ENCODE measurements around the gene CHRNB4. TPM values are rescaled to one million over a fixed set of nuclear protein-coding genes. Genes with fewer than 3 reads are reported as not detected.
"Not testable (repeated sequence)": the region's sequence is repeated elsewhere in the genome, so short reads cannot be mapped to it uniquely, and the experiment has no call there.

Gene CHRNB4
- total RNA-seq, 4 donors from 2014 or later, result 0.27 to 0.32 TPM; not detected in 2

DNA sequence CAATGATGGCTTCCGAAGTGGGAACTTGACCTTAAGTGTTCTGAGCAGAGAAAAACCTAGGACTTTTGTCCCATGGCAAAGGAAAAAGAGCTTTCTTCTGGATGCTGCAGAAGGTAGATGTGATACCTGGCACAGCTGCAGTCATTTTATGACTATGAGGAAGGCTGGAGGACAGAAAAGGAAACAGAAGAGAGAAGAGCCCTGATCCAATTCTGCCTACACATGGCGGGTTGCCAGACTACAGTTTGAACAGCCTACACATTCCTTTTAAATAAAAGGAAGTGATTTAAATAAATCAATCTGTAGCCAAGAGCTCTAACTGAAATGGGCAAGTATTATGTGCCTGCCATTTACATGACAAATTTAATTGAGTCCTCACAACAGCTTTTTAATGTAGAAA lies 43.6 kb upstream of the CHRNB4 start:
- in situ Hi-C loops (cut with MboI; ENCODE audit: low pct_ligation_motif_present in 1 of 4, low pct_unique_long_range_greater_than_20kb in 1 of 4, low sequenced_read_pairs in 3 of 4), result no loop called here
- H3K4me1 ChIP-seq, result peaks cover 0 to 5% (median 0%) of the 10 kb centered on the region in 4 donors
- 78 to 85% methylated on average over 1 to 2 of the region's 2 CpGs for WGBS, 2 donors (ENCODE audit: low coverage in 1 of 2)
- H3K9me3 ChIP-seq, result no peaks in the 10 kb centered on the region
- intact Hi-C loops (cut with DNase I; ENCODE audit: low total_unique reads), result no loop called here
- no peaks in the 10 kb centered on the region for H3K36me3 ChIP-seq
- no peak overlapping the region for H3K27ac ChIP-seq
- no peaks in the 10 kb centered on the region for H3K27me3 ChIP-seq
- no peak for DNase-seq
- H3K4me3 ChIP-seq, result no peak overlapping the region
- TF ChIP-seq POLR2AphosphoS5 (IDR thresholded peaks at IDR 0.05) (no peak), POLR2A (IDR thresholded peaks at IDR 0.05) (no peak), EP300 (IDR thresholded peaks at IDR 0.05; ENCODE audit: low read depth) (no peak)
- TF ChIP-seq, protein P1, sequence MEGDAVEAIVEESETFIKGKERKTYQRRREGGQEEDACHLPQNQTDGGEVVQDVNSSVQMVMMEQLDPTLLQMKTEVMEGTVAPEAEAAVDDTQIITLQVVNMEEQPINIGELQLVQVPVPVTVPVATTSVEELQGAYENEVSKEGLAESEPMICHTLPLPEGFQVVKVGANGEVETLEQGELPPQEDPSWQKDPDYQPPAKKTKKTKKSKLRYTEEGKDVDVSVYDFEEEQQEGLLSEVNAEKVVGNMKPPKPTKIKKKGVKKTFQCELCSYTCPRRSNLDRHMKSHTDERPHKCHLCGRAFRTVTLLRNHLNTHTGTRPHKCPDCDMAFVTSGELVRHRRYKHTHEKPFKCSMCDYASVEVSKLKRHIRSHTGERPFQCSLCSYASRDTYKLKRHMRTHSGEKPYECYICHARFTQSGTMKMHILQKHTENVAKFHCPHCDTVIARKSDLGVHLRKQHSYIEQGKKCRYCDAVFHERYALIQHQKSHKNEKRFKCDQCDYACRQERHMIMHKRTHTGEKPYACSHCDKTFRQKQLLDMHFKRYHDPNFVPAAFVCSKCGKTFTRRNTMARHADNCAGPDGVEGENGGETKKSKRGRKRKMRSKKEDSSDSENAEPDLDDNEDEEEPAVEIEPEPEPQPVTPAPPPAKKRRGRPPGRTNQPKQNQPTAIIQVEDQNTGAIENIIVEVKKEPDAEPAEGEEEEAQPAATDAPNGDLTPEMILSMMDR (IDR thresholded peaks at IDR 0.05), result no peak

DNA sequence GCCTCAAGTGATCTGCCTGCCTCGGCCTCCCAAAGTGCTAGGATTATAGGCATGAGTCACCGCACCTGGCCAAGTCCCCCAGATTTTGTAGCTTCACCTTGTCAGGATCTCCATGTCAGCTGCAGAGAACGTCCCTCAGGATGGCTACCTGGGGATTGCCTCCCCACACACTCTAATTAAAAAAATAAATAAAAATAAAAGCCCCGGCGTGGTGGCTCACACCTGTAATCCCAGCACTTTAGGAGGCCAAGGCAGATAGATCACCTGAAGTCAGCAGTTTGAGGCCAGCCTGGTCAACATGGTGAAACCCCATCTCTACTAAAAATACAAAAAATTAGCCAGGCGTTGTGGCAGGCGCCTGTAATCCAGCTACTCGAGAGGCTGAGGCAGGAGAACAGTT lies 42.6 kb upstream of the CHRNB4 start:
- H3K27ac ChIP-seq; H3K4me1 ChIP-seq; DNase-seq; H3K4me3 ChIP-seq; intact Hi-C loops (cut with DNase I; ENCODE audit: low total_unique reads); H3K36me3 ChIP-seq; in situ Hi-C loops (cut with MboI; ENCODE audit: low pct_ligation_motif_present in 1 of 4, low pct_unique_long_range_greater_than_20kb in 1 of 4, low sequenced_read_pairs in 3 of 4); H3K27me3 ChIP-seq; H3K9me3 ChIP-seq: not testable (repeated sequence)
- 90 to 93% methylated on average over 5 to 8 of the region's 8 CpGs for WGBS, 2 donors (ENCODE audit: low coverage in 1 of 2)

DNA sequence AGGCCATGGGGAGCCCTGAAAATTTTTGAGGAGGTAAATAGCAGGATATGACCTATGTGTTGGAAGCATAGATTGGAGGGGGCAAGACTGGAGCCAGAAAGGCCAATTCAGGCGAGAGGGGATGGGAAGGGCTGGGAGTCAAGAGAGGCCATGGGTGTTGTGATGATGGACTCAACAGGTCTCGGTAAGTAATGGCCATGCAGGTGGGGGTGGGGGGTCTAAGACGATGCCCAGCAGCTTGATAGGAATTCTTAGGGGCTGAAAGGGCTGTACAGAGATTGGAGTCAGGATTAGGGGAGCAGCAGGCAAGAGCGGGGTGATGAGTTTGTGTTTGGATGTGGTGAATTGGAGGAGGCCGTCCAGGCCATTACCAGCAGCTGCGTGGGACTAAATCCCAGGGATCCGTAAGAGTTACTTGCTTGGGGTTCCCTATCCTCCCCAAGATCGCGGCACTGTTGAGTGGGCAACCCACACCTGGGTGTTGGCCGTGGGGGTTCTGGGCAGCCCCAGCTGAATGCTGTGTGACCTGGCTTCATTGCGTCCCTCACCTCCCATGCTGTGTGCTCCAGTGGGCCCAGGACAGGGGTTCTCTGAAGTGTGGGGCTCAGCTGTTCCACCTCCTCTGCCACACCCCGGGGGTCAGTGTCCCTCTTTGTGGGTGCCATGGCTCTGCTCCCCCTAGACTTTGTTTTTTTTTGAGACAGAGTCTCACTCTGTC lies 41.8 kb upstream of the CHRNB4 start:
- Histone ChIP-seq H3K27ac (no peak overlapping the region), H3K4me3 (no peak overlapping the region), H3K27me3 (no peaks in the 10 kb centered on the region), H3K36me3 (no peaks in the 10 kb centered on the region), H3K4me1 (peaks cover 0 to 5% (median 0%) of the 10 kb centered on the region in 4 donors), H3K9me3 (no peaks in the 10 kb centered on the region)
- in situ Hi-C loops (cut with MboI; ENCODE audit: low pct_ligation_motif_present in 1 of 4, low pct_unique_long_range_greater_than_20kb in 1 of 4, low sequenced_read_pairs in 3 of 4), result no loop called here
- TF ChIP-seq EP300 (IDR thresholded peaks at IDR 0.05; ENCODE audit: low read depth), result no peak
- TF ChIP-seq, protein P1 (IDR thresholded peaks at IDR 0.05), result no peak
- TF ChIP-seq POLR2A (IDR thresholded peaks at IDR 0.05), result no peak
- no peak for TF ChIP-seq POLR2AphosphoS5 (IDR thresholded peaks at IDR 0.05)
- DNase-seq, result no peak
- intact Hi-C loops (cut with DNase I; ENCODE audit: low total_unique reads), result no loop called here
- 20 to 87% methylated on average over 1 to 12 of the region's 12 CpGs for WGBS, 2 donors (ENCODE audit: low coverage in 1 of 2)

DNA sequence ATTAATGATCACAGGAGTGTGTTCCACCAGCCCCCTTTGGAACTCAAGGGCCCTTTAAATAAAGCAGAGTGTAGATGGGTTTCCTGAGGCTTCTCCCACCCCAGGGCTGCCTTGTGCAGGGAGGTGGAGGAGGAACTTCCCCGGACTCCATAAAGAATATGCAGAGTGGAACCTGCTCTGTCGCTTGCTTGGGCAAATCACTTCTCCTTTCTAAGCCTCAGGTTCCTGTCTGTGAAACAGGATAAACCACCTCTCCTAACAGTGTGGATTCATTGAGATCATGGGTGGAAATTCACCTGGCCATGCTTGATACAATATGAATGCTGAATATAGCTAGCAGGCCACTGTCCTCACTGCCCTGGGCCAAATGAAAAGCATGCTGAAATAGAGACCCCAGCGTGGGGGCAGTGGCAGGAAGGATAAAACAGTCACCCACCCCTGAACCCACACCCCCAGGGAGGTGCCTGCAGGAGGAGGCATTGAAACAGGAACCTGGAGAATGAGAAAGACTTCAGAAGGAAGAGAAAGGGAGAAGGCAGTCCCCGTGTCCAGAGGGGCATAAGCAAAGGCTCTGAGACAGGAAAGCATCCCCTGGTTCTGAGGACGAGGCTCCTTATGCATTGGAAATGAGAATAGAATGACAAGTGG lies 41.1 kb upstream of the CHRNB4 start:
- no peaks in the 10 kb centered on the region for H3K9me3 ChIP-seq
- H3K27ac ChIP-seq, result no peak overlapping the region
- no peak for DNase-seq
- no peaks in the 10 kb centered on the region for H3K36me3 ChIP-seq
- H3K4me3 ChIP-seq, result no peak overlapping the region
- no peak for TF ChIP-seq EP300 (IDR thresholded peaks at IDR 0.05; ENCODE audit: low read depth)
- no peak for TF ChIP-seq POLR2AphosphoS5 (IDR thresholded peaks at IDR 0.05)
- in situ Hi-C loops (cut with MboI; ENCODE audit: low pct_ligation_motif_present in 1 of 4, low pct_unique_long_range_greater_than_20kb in 1 of 4, low sequenced_read_pairs in 3 of 4), result no loop called here
- WGBS, 2 donors (ENCODE audit: low coverage in 1 of 2), result 55 to 71% methylated on average over 2 to 5 of the region's 5 CpGs
- intact Hi-C loops (cut with DNase I; ENCODE audit: low total_unique reads), result no loop called here
- no peaks in the 10 kb centered on the region for H3K27me3 ChIP-seq
- peaks cover 0 to 5% (median 0%) of the 10 kb centered on the region in 4 donors for H3K4me1 ChIP-seq

DNA sequence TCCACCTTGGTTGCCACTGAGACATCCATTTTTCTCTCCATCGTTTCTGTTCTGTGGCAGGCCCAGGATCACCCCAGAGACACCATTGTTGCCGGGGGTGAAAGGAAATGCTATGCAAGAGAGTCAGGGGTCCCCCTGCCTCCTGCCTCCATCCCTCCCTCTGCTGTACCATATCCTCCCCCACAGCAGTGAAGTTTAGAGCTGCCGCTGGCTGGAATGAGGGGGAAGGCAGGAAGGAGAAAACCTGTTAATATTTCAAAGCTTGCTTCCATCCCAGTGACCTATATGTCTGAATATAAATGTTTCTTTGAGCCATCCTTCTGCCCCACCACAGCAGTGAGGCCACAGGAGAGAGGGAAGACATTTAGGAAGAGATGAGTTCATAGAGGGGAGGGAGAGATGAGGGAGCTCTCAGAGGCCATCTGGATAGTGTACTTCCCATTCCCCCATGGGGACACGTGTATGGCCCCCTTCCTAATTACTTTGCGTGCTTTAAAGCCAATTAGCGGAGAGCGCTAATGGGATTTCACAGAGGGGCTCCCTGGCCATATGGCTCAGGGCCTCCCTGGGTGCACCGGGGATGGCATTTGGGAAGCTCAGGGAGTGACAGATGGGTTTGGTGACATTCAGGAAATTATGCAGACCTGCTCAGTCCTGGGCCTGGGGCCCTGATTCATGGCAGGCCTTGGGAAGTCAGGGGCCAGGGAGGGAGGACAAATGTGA lies 40.4 kb upstream of the CHRNB4 start:
- Histone ChIP-seq H3K4me1 (peaks cover 0 to 5% (median 0%) of the 10 kb centered on the region in 4 donors), H3K4me3 (no peak overlapping the region), H3K27ac (no peak overlapping the region), H3K9me3 (no peaks in the 10 kb centered on the region), H3K27me3 (no peaks in the 10 kb centered on the region), H3K36me3 (no peaks in the 10 kb centered on the region)
- in situ Hi-C loops (cut with MboI; ENCODE audit: low pct_ligation_motif_present in 1 of 4, low pct_unique_long_range_greater_than_20kb in 1 of 4, low sequenced_read_pairs in 3 of 4), result no loop called here
- DNase-seq, result no peak
- TF ChIP-seq POLR2A (IDR thresholded peaks at IDR 0.05), result no peak
- intact Hi-C loops (cut with DNase I; ENCODE audit: low total_unique reads), result no loop called here
- WGBS, 2 donors (ENCODE audit: low coverage in 1 of 2), result 74 to 87% methylated on average over 3 to 8 of the region's 8 CpGs
